ENCODE data around the gene ATRNL1.

DNA sequence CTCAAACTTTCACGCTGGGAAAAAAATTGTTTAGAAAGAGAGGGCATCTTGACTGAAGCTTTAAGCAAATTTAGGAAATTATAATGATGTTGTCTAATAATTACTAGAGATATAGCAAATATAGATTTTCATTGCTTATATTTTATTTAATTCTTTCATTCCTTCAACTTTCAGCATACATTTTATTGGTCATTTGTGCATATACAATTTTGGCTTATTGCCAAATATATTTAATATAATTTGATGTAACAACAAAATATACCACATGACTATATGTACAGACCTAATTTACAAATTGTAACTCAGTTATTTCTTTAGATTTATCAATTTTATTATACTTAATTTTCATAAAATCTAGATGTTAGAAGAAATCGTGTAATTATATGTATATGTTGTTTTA lies 390.1 kb downstream of the ATRNL1 start:
- TF ChIP-seq, protein P1, sequence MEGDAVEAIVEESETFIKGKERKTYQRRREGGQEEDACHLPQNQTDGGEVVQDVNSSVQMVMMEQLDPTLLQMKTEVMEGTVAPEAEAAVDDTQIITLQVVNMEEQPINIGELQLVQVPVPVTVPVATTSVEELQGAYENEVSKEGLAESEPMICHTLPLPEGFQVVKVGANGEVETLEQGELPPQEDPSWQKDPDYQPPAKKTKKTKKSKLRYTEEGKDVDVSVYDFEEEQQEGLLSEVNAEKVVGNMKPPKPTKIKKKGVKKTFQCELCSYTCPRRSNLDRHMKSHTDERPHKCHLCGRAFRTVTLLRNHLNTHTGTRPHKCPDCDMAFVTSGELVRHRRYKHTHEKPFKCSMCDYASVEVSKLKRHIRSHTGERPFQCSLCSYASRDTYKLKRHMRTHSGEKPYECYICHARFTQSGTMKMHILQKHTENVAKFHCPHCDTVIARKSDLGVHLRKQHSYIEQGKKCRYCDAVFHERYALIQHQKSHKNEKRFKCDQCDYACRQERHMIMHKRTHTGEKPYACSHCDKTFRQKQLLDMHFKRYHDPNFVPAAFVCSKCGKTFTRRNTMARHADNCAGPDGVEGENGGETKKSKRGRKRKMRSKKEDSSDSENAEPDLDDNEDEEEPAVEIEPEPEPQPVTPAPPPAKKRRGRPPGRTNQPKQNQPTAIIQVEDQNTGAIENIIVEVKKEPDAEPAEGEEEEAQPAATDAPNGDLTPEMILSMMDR (IDR thresholded peaks at IDR 0.05; ENCODE audit: poor library complexity, severe bottlenecking), result no peak
- TF ChIP-seq EZH2 (IDR thresholded peaks at IDR 0.05; ENCODE audit: borderline replicate concordance, insufficient read depth, low read length, poor library complexity, severe bottlenecking) (no peak), EP300 (conservative IDR thresholded peaks at IDR 0.05; ENCODE audit: poor library complexity, severe bottlenecking) (no peak), POLR2AphosphoS5 (IDR thresholded peaks at IDR 0.05) (no peak)
